HG03342 (cell line): ENCODE measurements around the gene PSMF1.

Experiments used
- ATAC-seq: cut with Tn5 transposase; IDR thresholded peaks from one replicate; pipeline ENCODE4 v1.9.1; 2021; ENCODE audit warnings: mild to moderate bottlenecking, moderate library complexity; ENCODE audit not compliant: unreplicated experiment

The PSMF1 gene

GRCh38 chr20:1163105-1163504 is 44.7 kb downstream of the PSMF1 start:
- no peak for ATAC-seq

DNA sequence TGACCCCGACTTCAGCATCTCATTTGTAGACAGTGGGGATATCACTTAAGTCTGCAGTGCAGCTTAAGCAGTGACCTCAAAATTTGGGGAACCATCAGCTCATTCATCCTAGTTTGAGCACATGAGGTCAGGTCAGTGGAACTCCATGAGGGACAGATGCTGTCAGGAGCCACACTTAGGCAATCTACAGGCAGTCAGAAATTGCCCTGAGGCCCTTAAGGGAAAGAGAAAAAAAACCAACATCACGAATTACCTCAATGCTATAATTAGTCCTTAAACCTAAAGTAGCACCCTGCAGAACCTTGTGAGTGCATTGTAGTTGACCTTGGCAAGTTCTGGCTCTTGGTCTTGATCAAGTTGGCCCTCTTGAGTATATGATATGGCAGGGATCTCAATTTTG is 45.3 kb downstream of the PSMF1 start:
- no peak for ATAC-seq

- ATAC-seq, result no peak
These were observed 46.5 kb downstream of the PSMF1 start for GRCh38 chr20:1164871-1165270.

DNA sequence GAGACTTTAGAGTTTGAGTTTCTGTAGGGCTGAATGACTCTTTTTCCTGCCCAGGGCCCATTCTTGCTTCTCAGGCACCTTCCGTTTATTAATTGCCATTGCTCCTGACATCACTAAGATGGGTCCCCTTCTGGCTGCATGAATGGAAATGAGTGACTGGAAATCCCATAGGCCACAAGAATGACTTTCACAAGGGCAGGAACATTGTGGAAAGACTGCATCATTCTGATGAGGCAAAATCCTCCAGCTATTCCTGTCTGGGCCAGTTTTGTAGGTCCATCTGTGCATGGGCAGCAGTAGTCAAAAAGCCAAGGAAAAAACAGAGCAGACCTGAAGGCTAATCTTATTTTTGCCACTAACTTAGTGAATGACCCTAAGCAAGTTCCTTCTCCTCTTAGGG is 47.1 kb downstream of the PSMF1 start:
- ATAC-seq, result no peak

DNA sequence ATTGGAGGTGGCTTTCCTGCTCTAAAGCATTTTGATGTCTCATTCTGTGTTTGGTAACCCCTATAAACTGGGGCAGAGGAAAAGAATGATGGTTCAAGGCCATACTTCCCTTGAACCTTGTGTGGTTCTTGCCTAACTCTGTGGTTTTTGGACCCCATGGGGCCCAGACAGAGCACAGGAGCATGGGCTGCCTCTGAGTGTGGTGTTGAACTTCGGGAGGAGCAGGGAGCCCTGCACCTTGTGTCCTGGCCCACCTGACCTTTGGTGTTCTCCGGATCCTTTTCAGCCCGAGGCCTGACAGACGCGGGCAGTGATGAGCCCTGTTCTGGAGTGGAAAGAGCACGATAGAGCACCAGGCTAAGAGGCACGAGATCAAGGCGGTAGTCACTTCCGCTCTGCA is 47.5 kb downstream of the PSMF1 start:
- ATAC-seq, result no peak

DNA sequence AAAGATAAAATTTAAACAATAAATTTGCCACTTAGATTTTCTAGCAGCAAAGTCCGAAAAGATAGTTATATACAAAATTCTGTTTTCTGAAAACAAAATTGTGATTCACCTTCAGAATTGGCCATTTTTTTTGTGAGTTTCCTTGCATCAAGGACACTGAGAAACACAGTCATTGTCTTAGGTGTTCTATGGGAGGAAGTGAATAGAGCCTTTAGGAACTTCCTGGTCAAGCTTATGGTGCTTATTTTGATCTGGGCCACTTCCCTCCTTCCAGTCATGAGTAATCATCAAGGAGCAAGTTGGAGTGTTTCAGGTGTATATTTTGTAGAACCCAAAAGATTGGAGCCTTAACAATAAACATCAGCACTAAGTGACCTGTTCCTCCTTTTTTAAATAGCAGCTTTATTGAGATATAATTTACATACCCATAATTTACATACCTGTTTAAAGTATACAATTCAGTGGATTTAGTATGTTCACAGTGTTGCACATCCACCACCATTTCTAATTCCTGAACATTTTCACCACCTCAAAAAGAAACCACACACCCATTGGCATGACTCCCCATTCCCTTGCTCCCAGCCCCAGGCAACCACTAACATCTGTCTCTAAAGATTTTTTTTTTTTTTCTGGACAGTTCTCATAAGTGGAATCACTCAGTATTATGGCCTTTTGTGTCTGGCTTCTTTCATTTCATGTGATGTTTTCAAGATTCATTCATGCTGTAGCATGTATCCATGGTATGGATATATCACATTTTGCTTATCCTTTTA is 48.7 kb downstream of the PSMF1 start:
- no peak for ATAC-seq

DNA sequence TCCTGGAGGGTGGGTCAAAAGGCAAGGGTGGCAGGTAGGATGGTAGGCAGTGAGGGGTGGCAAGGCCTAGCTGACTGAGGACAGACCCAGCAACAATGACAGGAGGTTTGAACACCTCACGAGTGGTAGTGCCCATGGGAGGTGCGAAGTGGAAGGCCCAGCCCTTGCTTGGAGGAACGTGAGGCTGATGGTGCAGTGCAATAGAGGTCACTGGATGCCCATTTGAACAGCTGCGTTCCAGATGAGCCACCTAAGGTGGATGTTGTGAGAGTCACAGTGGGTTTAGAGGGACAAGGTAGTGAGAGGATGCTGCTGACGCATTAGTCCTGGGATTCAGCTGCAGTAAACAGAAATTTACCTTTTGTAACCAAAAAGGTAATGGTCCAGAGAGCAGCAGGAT is 50.8 kb downstream of the PSMF1 start:
- no peak for ATAC-seq

DNA sequence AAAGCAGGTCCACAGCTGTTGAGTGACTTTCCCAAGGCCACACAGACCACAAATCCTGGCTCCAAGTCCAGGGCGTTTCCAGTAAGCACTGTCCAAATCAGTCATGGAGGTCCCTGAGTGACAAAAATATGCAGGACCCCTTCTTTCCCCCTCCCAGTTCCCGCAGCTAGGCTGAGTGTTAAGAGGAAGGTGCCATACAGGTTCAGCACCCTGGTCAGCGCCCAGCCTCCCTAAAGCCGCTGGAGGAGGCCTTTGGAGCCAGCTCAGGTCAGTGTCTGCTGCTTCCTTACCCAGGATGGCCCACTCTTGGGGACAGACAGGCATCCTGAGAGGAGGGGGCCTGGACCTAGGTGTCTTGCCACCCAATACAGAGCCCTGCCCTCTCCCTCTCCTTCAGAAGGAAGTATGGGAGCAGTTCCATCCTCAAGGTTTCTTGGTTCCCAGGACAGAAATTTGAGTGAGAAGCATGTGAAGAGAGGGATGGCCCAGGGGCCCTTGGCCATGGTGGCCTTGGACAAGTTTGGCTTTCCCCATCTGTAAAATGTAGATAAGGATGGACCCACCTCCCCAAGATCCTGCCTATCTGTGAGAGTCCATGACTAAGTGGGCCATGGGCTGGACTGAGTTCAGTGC is 53.2 kb downstream of the PSMF1 start:
- ATAC-seq, result no peak

GRCh38 chr20:1173698-1174097 is 55.3 kb downstream of the PSMF1 start:
- no peak for ATAC-seq

DNA sequence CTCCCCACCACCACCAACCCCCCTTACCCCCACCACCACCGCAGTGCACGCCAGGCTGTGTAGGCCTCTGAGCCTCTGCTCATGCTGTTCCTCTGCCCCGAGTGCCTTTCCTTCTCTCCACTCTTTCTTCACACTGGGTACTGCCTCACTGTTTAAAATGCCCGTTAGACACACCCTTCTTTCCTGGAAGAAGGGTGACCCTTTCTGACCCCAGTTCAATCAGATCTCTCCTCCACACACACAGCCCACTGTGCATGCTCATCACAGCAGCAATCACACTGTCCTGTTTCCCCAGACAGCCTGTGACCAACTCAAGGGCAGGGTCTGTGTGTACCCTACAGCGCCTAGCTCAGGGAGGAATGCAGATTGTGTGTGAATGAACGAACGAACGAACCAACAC is 56.4 kb downstream of the PSMF1 start:
- ATAC-seq, result no peak

DNA sequence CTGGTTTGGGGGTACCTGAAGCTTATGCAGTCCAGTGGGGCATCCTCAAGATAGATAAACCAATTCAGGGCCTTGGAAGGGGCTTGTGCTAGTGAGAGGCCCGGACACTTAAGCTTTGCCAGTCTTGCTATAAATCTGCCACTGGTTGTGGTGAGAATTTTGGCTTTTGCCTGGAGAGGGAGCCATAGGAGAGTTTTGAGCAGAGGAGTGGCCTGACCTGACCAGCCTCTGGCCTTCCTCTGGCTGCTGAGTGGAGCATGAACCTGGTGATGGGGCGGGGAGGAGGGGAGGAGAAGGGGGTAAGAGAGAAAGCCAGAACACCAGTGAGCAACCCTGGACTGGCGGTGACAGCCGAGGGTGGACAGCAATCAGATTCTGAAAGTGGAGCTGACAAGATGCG is 59.3 kb downstream of the PSMF1 start:
- no peak for ATAC-seq

DNA sequence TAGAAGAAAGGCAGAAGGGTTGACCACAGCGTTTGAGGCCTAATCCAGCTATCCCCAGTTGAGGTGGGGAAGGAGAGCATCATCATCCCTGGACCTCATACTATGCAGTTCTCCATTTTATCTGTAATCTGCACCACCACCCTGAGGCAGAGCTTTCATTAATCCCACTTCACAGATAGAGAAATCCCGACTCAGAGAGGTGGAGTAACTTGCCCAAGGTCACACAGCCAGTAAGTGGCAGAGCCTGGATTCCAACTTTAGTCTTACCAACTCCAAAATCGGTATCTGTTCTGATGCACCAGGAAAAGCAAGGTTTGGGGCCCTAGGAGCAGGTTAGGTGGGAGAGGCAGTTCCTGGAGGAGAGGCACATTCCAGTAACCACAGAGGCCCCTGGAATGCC is 59.7 kb downstream of the PSMF1 start:
- no peak for ATAC-seq

- no peak for ATAC-seq
These were observed 60.2 kb downstream of the PSMF1 start for GRCh38 chr20:1178623-1179022.

DNA sequence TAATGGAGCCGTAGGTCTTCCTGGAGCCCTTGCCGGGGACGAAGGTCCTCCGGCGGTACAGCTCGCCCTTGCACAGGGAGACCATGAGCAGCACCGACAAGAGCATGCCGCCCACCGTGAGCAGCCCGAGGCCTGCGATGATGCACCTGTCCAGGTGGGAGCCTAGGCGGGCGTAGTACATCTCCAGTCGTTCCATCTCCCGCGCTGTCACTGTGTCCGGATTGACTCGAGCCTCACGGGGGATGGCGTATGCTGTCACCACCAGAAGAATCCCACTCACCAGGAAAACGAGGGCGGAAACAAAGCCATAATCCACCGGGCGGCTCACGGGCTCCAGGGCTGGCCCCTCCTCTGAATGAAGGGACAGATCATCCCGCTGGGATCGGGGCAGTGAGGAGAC is 62.5 kb downstream of the PSMF1 start:
- ATAC-seq, result no peak

GRCh38 chr20:1182106-1182505 is 63.7 kb downstream of the PSMF1 start:
- no peak for ATAC-seq

DNA sequence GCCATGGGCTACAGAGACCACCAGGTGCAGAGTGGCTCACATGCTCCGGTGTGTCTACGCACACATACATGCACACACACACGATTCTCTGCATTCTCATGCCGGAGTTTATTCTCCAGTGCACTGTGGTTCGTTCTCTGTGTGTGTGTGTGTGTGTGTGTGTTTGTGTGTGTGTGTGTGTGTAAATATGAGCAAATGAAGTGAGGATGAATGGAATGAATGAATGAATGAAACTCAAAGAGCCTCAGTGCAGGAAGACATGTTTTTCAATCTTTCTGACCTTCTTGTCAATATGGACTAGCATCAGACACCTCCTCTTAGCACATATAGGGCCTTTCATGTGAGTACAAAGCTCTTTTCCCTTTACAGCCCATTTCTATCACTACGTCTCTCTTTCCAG is 64.8 kb downstream of the PSMF1 start:
- no peak for ATAC-seq

DNA sequence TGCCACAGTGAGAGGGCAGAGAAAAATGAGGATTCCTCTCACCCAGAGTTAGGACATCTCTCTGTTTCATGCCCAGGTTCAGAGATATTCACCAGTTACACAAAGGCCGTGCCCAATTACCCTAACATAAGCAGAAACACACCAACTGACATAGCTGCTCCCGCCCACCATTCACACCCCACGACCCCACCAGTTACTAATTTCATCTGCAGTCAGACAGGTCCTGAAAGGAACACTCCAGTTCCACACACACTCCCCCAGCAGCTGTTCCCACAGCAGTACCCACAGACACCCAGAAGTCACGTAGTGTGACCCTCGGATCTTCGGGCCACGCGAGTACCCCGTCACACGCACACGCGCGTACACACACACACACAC is 65.8 kb downstream of the PSMF1 start:
- ATAC-seq, result no peak

GRCh38 chr20:1184638-1185315 is 66.4 kb downstream of the PSMF1 start, which contains the start of gene TMEM74B:
Gene TMEM74B, minus strand, starts transcription at chr20:1184981. Its CDS starts 1,180 bp downstream, at chr20:1183801.
- no peak for ATAC-seq

DNA sequence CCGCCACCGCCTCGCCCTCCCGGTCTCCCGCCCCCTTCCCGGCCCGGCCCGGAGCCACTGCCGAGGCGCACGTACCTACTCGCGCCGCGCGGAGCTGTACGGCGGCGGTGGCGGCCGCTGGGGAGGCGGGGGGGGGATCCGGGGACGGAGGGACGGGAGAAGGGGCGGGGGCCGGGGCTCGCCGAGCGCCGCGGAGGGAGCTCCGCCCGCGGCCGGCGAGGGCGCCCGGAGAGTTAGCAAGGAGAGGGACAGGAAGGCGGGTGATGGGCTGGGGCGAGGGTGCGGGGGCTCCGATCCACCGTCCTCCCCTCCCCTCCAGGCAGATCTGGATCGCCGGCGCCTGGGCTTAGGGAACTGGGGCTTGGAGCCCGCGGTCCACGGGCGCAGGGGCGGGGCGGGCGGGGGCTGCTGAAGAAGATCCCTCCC is 66.9 kb downstream of the PSMF1 start:
- ATAC-seq, result no peak

- no peak for ATAC-seq
These were observed 67.5 kb downstream of the PSMF1 start for GRCh38 chr20:1185790-1186334.

DNA sequence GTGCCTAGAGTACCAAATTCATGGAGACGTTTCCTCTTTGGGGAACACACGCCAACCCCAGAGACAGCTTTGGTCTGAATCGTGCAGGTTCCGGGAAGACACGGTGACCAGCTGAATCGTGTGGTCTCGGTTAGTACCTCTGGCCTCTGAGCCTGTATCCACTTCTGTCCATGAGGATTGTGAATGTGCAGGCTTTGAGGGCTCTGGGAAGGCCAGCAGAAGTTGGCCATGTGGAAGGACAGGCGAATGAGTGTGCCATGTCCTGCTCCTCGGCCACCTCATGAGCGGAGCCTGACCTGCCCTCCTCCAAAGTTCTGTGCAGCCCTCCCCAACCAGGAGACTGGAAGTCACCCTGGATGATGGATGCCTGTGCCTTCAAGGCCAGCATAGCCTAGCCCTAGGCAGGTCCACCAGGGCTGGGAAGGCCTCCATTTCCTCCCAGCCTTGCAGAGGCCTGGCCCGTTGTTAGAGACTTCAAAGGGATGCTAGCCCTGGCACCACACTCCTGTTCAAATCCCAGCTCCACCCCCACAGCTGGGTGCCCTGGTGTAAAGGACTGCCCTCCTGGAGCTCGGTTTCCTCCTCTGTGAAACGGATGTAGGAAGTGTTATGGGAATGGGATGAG is 68.1 kb downstream of the PSMF1 start:
- ATAC-seq, result no peak
